IMR-90 (cell line): ENCODE data around the gene MEST. TPM values are rescaled to one million over a fixed set of nuclear protein-coding genes. Genes with fewer than 3 reads are reported as not detected.

Source experiments
- ATAC-seq: fragments of 200-7000 bp; cut with Tn5 transposase; 2 replicates; pipeline ENCODE4 v1.9.1; 2020; ENCODE audit warnings: low read depth, mild to moderate bottlenecking, moderate library complexity
- BruUV-seq: library from RNA; stranded (reverse); fragments of 400-500 nt; replicated peaks from 2 replicates; lab custom pipeline; 2021; lab: Mats Ljungman, UMichigan
- CTCF ChIA-PET: fragments of 300-600 bp; formaldehyde crosslinking; extraction: SDS; loops from one replicate; lab custom pipeline; 2021; ENCODE audit warnings: antibody characterized with exemption; lab: Yijun Ruan, JAX
- POLR2A ChIA-PET: fragments of 300-600 bp; sonication (Branson Sonifier 250); formaldehyde crosslinking; loops from one replicate; lab custom pipeline; 2022; ENCODE audit warnings: antibody characterized with exemption; ENCODE audit not compliant: unreplicated experiment; lab: Charles Lee
- DNase-seq: peaks from one replicate; pipeline ENCODE4 v3.0.0; 2013
- H2AFZ ChIP-seq: replicated peaks from 2 replicates; pipeline ENCODE3; 2013; ENCODE audit warnings: low read length, mild to moderate bottlenecking; ENCODE audit not compliant: poor library complexity
- H2AK5ac ChIP-seq: 2 replicates; pipeline ENCODE4 v1.6.1; 2013; ENCODE audit warnings: low read depth, low read length, inconsistent platforms
- H2AK9ac ChIP-seq: replicated peaks from 2 replicates; pipeline ENCODE3; 2013; ENCODE audit warnings: mild to moderate bottlenecking, low read depth, low read length, moderate library complexity; ENCODE audit not compliant: poor library complexity
- H2BK120ac ChIP-seq: 2 replicates; pipeline ENCODE4 v1.6.1; 2013; ENCODE audit warnings: low read depth, low read length, inconsistent platforms
- H2BK15ac ChIP-seq: 3 replicates; pipeline ENCODE4 v1.6.1; 2013; ENCODE audit warnings: low read depth, low read length, inconsistent platforms
- H2BK20ac ChIP-seq: 2 replicates; pipeline ENCODE4 v1.6.1; 2013; ENCODE audit warnings: low read depth, mild to moderate bottlenecking, inconsistent platforms, low read length, moderate library complexity
- H2BK5ac ChIP-seq: 2 replicates; pipeline ENCODE4 v1.6.1; 2013; ENCODE audit warnings: mild to moderate bottlenecking, low read depth, low read length, inconsistent platforms; ENCODE audit not compliant: poor library complexity, severe bottlenecking
- H3K14ac ChIP-seq: replicated peaks from 2 replicates; pipeline ENCODE4 v1.6.1; 2013; ENCODE audit warnings: low read depth, low read length, inconsistent platforms
- H3K18ac ChIP-seq: 2 replicates; pipeline ENCODE4 v1.6.1; 2013; ENCODE audit warnings: low read depth, low read length, control low read depth
- H3K23ac ChIP-seq: 2 replicates; pipeline ENCODE4 v1.6.1; 2013; ENCODE audit warnings: low read depth, low read length, inconsistent platforms
- H3K27ac ChIP-seq: 2 replicates; pipeline ENCODE4 v1.5.1; 2013; ENCODE audit warnings: mild to moderate bottlenecking, control low read depth, low read length; ENCODE audit not compliant: insufficient read depth
- H3K27me3 ChIP-seq: 2 replicates; pipeline ENCODE4 v1.6.1; 2013; ENCODE audit warnings: low read length; ENCODE audit not compliant: control insufficient read depth, insufficient read depth
- H3K36me3 ChIP-seq: 2 replicates; pipeline ENCODE4 v1.6.1; 2013; ENCODE audit warnings: low read length, mixed read lengths; ENCODE audit not compliant: control insufficient read depth, insufficient read depth
- H3K4ac ChIP-seq: 2 replicates; pipeline ENCODE4 v1.6.1; 2013; ENCODE audit warnings: low read depth, low read length, inconsistent platforms
- H3K4me1 ChIP-seq: 2 replicates; pipeline ENCODE4 v1.6.1; 2013; ENCODE audit warnings: low read length, mixed read lengths; ENCODE audit not compliant: control insufficient read depth, insufficient read depth
- H3K4me2 ChIP-seq: 2 replicates; pipeline ENCODE4 v1.6.1; 2013; ENCODE audit warnings: low read depth, mild to moderate bottlenecking, control low read depth, low read length, moderate library complexity
- H3K4me3 ChIP-seq: 2 replicates; pipeline ENCODE4 v1.5.1; 2013; ENCODE audit warnings: low read depth, mild to moderate bottlenecking, control low read depth, low read length, moderate library complexity; ENCODE audit not compliant: insufficient read depth
- H3K56ac ChIP-seq: 2 replicates; pipeline ENCODE4 v1.6.1; 2013; ENCODE audit warnings: low read length, inconsistent platforms; ENCODE audit not compliant: insufficient read depth; ENCODE audit errors: extremely low read depth
- H3K79me1 ChIP-seq, 2 experiments: 2 replicates each; pipeline ENCODE4 v1.6.1; 2013; ENCODE audit warnings: low read length in 2 of 2, inconsistent platforms in 1 of 2, low read depth in 1 of 2
- H3K9ac ChIP-seq: 2 replicates; pipeline ENCODE4 v1.6.1; 2013; ENCODE audit warnings: low read depth, low read length, control low read depth
- H3K9me1 ChIP-seq: 2 replicates; pipeline ENCODE4 v1.6.1; 2013; ENCODE audit warnings: low read length, inconsistent platforms; ENCODE audit not compliant: insufficient read depth
- H3K9me3 ChIP-seq: 2 replicates; pipeline ENCODE4 v1.6.1; 2013; ENCODE audit warnings: low read length; ENCODE audit not compliant: control insufficient read depth, insufficient read depth
- H4K20me1 ChIP-seq: 2 replicates; pipeline ENCODE4 v1.6.1; 2013; ENCODE audit warnings: low read length, inconsistent platforms; ENCODE audit not compliant: insufficient read depth
- H4K5ac ChIP-seq: 2 replicates; pipeline ENCODE4 v1.6.1; 2013; ENCODE audit warnings: mild to moderate bottlenecking, low read depth, low read length, control low read depth
- H4K8ac ChIP-seq, 2 experiments: 2 replicates each; pipeline ENCODE4 v1.6.1; 2013; ENCODE audit warnings: low read depth in 2 of 2, low read length in 2 of 2, control low read depth in 1 of 2, inconsistent platforms in 1 of 2
- H4K91ac ChIP-seq: 2 replicates; pipeline ENCODE4 v1.6.1; 2013; ENCODE audit warnings: low read depth, low read length, inconsistent platforms; ENCODE audit not compliant: insufficient read depth
- BHLHE40 ChIP-seq: fragments of 150-350 bp; IDR thresholded peaks from 2 replicates; pipeline ENCODE4 v1.6.1; 2016; ENCODE audit warnings: mild to moderate bottlenecking, low read depth, low read length
- CEBPB ChIP-seq: IDR thresholded peaks from 2 replicates; pipeline ENCODE4 v1.6.1; 2012; ENCODE audit warnings: low read depth, low read length, improper control_type of control experiment
- CHD1 ChIP-seq: IDR thresholded peaks from 2 replicates; pipeline ENCODE4 v1.6.1; 2012; ENCODE audit warnings: low read depth, low read length, improper control_type of control experiment
- FOS ChIP-seq: fragments of 150-350 bp; IDR thresholded peaks from 2 replicates; pipeline ENCODE4 v1.6.1; 2016; ENCODE audit warnings: low read depth, low read length
- MAFK ChIP-seq: IDR thresholded peaks from 2 replicates; pipeline ENCODE4 v1.6.1; 2012; ENCODE audit warnings: low read depth, low read length, improper control_type of control experiment
- MAZ ChIP-seq: IDR thresholded peaks from 2 replicates; pipeline ENCODE4 v1.6.1; 2012; ENCODE audit warnings: low read depth, mild to moderate bottlenecking, low read length, improper control_type of control experiment, moderate library complexity, borderline replicate concordance
- MXI1 ChIP-seq: IDR thresholded peaks from 2 replicates; pipeline ENCODE4 v1.6.1; 2012; ENCODE audit warnings: low read depth, mild to moderate bottlenecking, low read length, moderate library complexity, borderline replicate concordance
- NFE2L2 ChIP-seq: fragments of 150-350 bp; IDR thresholded peaks from 2 replicates; pipeline ENCODE4 v1.6.1; 2016; ENCODE audit warnings: low read depth, mild to moderate bottlenecking, low read length
- POLR2A ChIP-seq: IDR thresholded peaks from 2 replicates; pipeline ENCODE4 v1.6.1; 2012; ENCODE audit warnings: mild to moderate bottlenecking, low read depth, low read length
- RAD21 ChIP-seq: IDR thresholded peaks from 2 replicates; pipeline ENCODE4 v1.6.1; 2012; ENCODE audit warnings: low read length, improper control_type of control experiment
- RCOR1 ChIP-seq: IDR thresholded peaks from 2 replicates; pipeline ENCODE4 v1.6.1; 2012; ENCODE audit warnings: mild to moderate bottlenecking, low read length, improper control_type of control experiment; ENCODE audit not compliant: insufficient replicate concordance
- RFX5 ChIP-seq: IDR thresholded peaks from 2 replicates; pipeline ENCODE4 v1.8.0; 2012; ENCODE audit warnings: low read depth, mild to moderate bottlenecking, low read length, moderate library complexity
- SMC3 ChIP-seq: fragments of 150-350 bp; IDR thresholded peaks from 2 replicates; pipeline ENCODE4 v1.6.1; 2016; ENCODE audit warnings: low read depth, mild to moderate bottlenecking, antibody characterized with exemption, low read length, moderate library complexity
- WGBS, 2 experiments: methylation state at CpG; one replicate each; pipeline versions ENCODE4 v1.1.5 to v1.1.7; 2013; ENCODE audit warnings: missing lambda C conversion rate in 2 of 2; ENCODE audit not compliant: insufficient read length in 1 of 2; ENCODE audit errors: extremely low coverage in 2 of 2; 5-methylcytosine and 5-hydroxymethylcytosine counted together
- dilution Hi-C: fragments of 300-500 bp; cut with HindIII; formaldehyde crosslinking; loops from one replicate; pipeline ENCODE4 v1.14.3; 2018; ENCODE audit warnings: low sequenced_read_pairs; ENCODE audit not compliant: unreplicated experiment
- in situ Hi-C: fragments of 300-500 bp; cut with MboI; formaldehyde crosslinking; loops from 3 replicates; pipeline ENCODE4 v1.14.3; 2019; ENCODE audit warnings: low sequenced_read_pairs, inconsistent platforms, mixed read lengths
- intact Hi-C: fragments of 100-400 bp; cut with micrococcal nuclease; formaldehyde crosslinking; loops from 2 replicates; pipeline ENCODE4 v1.10.0; 2022
- polyA plus RNA-seq, 3 experiments: library from polyadenylated mRNA; depleted of rRNA; stranded (reverse); fragments of >200 nt; gene quantifications; 2 replicates each; pipeline ENCODE4 v1.2.3, GENCODE V29; 2012; ENCODE audit warnings: low replicate concordance in 1 of 3
- total RNA-seq: library from RNA; depleted of rRNA; stranded (reverse); fragments of >200 nt; gene quantifications from 2 replicates; pipeline ENCODE4 v1.2.3, GENCODE V29; 2012
- TF ChIP-seq, protein P1 (sequence below): conservative IDR thresholded peaks from 2 replicates; pipeline ENCODE4 v1.5.1; 2012; ENCODE audit warnings: mild to moderate bottlenecking, low read depth, low read length, improper control_type of control experiment
- TF ChIP-seq, protein P2 (sequence below): fragments of 150-350 bp; IDR thresholded peaks from 2 replicates; pipeline ENCODE4 v1.6.1; 2016; ENCODE audit warnings: low read depth, mild to moderate bottlenecking, low read length, moderate library complexity, borderline replicate concordance
- TF ChIP-seq, protein P3 (sequence below): fragments of 150-350 bp; IDR thresholded peaks from 2 replicates; pipeline ENCODE4 v1.6.1; 2017; ENCODE audit warnings: mild to moderate bottlenecking, antibody characterized with exemption, low read length, low read depth

The MEST gene
- total and polyA plus RNA-seq, 2 of the 4 experiments (the other 2 are of a cell fraction): 219 to 317 TPM

DNA sequence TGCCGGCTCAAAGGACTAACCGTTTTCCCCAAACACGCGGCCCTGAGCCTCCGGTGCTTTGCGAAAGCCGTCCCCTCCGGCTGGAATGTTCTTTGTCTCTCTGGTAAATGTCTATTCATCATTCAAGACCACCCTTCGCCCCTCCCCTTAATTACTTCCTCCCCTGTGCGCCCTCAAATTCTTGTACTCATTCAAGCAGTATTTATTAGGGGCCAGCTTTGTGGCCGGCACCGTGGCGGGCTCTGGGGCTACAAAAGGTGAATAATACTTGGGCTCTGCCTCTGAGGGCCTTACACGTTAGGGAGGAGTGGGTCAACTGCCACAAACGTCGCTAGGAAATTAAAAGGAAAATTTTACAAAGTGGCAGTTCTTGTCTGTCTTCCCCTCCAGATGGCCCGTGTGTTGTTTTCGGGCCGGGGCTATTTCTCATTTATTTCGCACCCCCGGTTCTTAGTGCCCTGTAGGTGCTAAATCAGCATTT is 1.5 kb upstream of the MEST start:
- ATAC-seq (no peak), DNase-seq (no peak)
- H3K56ac ChIP-seq: no peak overlapping the region
- H4K5ac ChIP-seq: no peak overlapping the region; the same call in 1 of the 2 replicates
- H3K79me1 ChIP-seq: peaks cover 0 to 3% of the 10 kb centered on the region in 2 experiments; a peak in 1 of 4 replicates
- WGBS, 2 experiments: 55% methylated on average over 4 of the region's 21 CpGs; no CpG with 5 or more reads in 1 of the 2 experiments
- no peak overlapping the region; the same call in 1 of the 2 replicates for H3K14ac ChIP-seq
- TF ChIP-seq MAFK (no peak), NFE2L2 (no peak), RCOR1 (no peak), MXI1 (no peak), CHD1 (no peak), MAZ (no peak), RFX5 (no peak), RAD21 (no peak), BHLHE40 (no peak), POLR2A (no peak), SMC3 (no peak), CEBPB (no peak), FOS (no peak)
- TF ChIP-seq, protein P1, sequence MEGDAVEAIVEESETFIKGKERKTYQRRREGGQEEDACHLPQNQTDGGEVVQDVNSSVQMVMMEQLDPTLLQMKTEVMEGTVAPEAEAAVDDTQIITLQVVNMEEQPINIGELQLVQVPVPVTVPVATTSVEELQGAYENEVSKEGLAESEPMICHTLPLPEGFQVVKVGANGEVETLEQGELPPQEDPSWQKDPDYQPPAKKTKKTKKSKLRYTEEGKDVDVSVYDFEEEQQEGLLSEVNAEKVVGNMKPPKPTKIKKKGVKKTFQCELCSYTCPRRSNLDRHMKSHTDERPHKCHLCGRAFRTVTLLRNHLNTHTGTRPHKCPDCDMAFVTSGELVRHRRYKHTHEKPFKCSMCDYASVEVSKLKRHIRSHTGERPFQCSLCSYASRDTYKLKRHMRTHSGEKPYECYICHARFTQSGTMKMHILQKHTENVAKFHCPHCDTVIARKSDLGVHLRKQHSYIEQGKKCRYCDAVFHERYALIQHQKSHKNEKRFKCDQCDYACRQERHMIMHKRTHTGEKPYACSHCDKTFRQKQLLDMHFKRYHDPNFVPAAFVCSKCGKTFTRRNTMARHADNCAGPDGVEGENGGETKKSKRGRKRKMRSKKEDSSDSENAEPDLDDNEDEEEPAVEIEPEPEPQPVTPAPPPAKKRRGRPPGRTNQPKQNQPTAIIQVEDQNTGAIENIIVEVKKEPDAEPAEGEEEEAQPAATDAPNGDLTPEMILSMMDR: no peak
- TF ChIP-seq, protein P2, sequence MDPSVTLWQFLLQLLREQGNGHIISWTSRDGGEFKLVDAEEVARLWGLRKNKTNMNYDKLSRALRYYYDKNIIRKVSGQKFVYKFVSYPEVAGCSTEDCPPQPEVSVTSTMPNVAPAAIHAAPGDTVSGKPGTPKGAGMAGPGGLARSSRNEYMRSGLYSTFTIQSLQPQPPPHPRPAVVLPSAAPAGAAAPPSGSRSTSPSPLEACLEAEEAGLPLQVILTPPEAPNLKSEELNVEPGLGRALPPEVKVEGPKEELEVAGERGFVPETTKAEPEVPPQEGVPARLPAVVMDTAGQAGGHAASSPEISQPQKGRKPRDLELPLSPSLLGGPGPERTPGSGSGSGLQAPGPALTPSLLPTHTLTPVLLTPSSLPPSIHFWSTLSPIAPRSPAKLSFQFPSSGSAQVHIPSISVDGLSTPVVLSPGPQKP: no peak
- TF ChIP-seq, protein P3, sequence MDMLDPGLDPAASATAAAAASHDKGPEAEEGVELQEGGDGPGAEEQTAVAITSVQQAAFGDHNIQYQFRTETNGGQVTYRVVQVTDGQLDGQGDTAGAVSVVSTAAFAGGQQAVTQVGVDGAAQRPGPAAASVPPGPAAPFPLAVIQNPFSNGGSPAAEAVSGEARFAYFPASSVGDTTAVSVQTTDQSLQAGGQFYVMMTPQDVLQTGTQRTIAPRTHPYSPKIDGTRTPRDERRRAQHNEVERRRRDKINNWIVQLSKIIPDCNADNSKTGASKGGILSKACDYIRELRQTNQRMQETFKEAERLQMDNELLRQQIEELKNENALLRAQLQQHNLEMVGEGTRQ: no peak
- H2AK5ac ChIP-seq: no peak overlapping the region
- no peak overlapping the region for H2BK5ac ChIP-seq
- no peak overlapping the region for H2BK15ac ChIP-seq
- no peak overlapping the region for H4K91ac ChIP-seq
- dilution Hi-C loops (no loop called here), intact Hi-C loops (loop anchor here (5.0 to 10.0 kb wide), 2 partner anchors 58 to 136 kb away; no protein-coding TSS in a partner anchor), in situ Hi-C loops (no loop called here)
- peak overlapping the region; percentile 7; the same call in 1 of the 2 replicates for H3K18ac ChIP-seq
- no peak overlapping the region for H3K23ac ChIP-seq
- H2AFZ ChIP-seq: no peak overlapping the region
- no TSS peak for BruUV-seq
- H2AK9ac ChIP-seq: no peak overlapping the region
- H3K36me3 ChIP-seq: no peaks in the 10 kb centered on the region
- H3K9ac ChIP-seq: peak overlapping the region; percentile 20; the same call in 1 of the 2 replicates
- H4K8ac ChIP-seq: peak overlapping the region in 1 of 2 experiments; percentile 13; a peak in 1 of 4 replicates
- ChIA-PET POLR2A (no interaction called here), CTCF (no interaction called here)
- 0 out of 2 replicates have a peak overlapping the region, but pooled peaks have one; percentile 9 for H2BK120ac ChIP-seq
- H3K27me3 ChIP-seq: peaks cover 4% of the 10 kb centered on the region
- no peaks in the 10 kb centered on the region for H4K20me1 ChIP-seq
- no peak overlapping the region for H3K4me2 ChIP-seq
- peak overlapping the region; percentile 15; the same call in 1 of the 2 replicates for H3K27ac ChIP-seq
- no peak overlapping the region for H3K4me3 ChIP-seq
- H2BK20ac ChIP-seq: no peak overlapping the region
- peaks cover 11% of the 10 kb centered on the region for H3K4me1 ChIP-seq
- no peaks in the 10 kb centered on the region for H3K9me1 ChIP-seq
- no peaks in the 10 kb centered on the region for H3K9me3 ChIP-seq
- H3K4ac ChIP-seq: peak overlapping the region; percentile 30; the same call in 1 of the 2 replicates
